ENCODE data around the gene ZNF214. TPM values are rescaled to one million over a fixed set of nuclear protein-coding genes. Genes with fewer than 3 reads are reported as not detected.

ZNF214 gene
- total RNA-seq, 1 donor from 2014 or later = not detected

Other genes starting within 250 kb of the ZNF214 start
- 0.62 and 0.70 TPM in 2 replicates for gene OR2AG2, start 248.4 kb downstream of the ZNF214 start, total RNA-seq
- not detected in 2 replicates for gene OR2AG1, start 237.3 kb downstream of the ZNF214 start, total RNA-seq
- 0.35 and 0.50 TPM in 2 replicates for gene OR6A2, start 220.7 kb downstream of the ZNF214 start, total RNA-seq
- gene OR10A5, start 174.7 kb downstream of the ZNF214 start, total RNA-seq = not detected in 2 replicates
- gene OR10A2, start 157.3 kb downstream of the ZNF214 start, total RNA-seq = not detected in 2 replicates
- not detected in 2 replicates for gene OR10A4, start 143.7 kb downstream of the ZNF214 start, total RNA-seq
- gene OR2D2, start 127.8 kb downstream of the ZNF214 start, total RNA-seq = 0.36 and 0.72 TPM in 2 replicates
- not detected in 2 replicates for gene OR2D3, start 99.3 kb downstream of the ZNF214 start, total RNA-seq
- gene ZNF215, start 93.9 kb downstream of the ZNF214 start, total RNA-seq = 3.4 and 3.6 TPM in 2 replicates
- gene NLRP14, start 133 bp upstream of the ZNF214 start, total RNA-seq = 0.09 and 0.21 TPM in 2 replicates
- not detected in 2 replicates for gene RBMXL2, start 68.7 kb upstream of the ZNF214 start, total RNA-seq
- gene SYT9, start 231.6 kb upstream of the ZNF214 start, total RNA-seq = not detected in 2 replicates